TTC549 (cell line): ENCODE data around the gene FSIP1.

Experiments used
- FAIRE-seq: peaks from 2 replicates; lab custom pipeline; 2012; peaks lifted over from hg19 to GRCh38; lab: Jason Lieb, UNC

The FSIP1 gene

DNA sequence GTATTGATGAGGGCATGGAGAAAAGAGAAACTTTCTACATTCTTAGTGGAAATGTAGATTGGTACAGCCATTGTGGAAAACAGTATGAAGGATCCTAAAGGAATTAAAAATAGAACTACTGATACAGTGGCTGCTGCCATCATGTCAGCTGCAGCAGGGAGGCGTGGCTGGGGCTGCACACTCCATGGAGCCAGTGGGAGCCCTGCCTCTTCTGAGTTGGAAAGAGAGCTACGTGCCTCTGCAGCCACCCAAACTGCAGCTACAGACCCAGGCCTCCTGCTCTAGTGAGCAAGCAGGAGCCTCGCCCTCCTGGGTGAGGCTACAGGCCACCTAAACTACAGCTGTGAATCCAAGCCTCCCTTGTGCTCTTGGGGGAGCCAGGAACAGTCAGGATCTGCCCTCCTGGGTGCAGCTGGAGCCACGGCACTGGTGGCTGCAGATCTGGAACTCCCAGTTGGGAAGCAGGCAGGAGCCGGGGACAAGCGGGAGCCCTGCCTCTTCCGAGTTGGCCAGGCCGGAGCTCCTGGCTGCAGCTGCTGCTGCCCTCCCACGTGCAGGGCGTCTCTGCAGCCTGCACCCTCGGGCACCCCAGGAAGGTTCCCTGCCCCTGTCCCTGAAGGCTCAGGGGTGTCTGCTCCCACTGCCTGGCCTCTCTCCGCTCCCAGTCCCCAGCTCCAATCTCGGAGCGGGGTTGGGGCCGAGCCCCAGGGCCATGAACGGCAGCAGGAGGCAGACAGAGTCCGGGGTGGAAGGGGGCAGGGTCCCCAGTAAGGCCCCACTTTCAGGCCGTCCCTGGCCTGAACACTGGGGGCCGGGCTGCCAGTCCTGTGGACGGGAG is 137.3 kb downstream of the FSIP1 start:
- no peak for FAIRE-seq

GRCh38 chr15:39644136-39644535 is 138.5 kb downstream of the FSIP1 start:
- FAIRE-seq, result no peak

- no peak for FAIRE-seq
Observed at GRCh38 chr15:39643727-39644126, 138.9 kb downstream of the FSIP1 start.

DNA sequence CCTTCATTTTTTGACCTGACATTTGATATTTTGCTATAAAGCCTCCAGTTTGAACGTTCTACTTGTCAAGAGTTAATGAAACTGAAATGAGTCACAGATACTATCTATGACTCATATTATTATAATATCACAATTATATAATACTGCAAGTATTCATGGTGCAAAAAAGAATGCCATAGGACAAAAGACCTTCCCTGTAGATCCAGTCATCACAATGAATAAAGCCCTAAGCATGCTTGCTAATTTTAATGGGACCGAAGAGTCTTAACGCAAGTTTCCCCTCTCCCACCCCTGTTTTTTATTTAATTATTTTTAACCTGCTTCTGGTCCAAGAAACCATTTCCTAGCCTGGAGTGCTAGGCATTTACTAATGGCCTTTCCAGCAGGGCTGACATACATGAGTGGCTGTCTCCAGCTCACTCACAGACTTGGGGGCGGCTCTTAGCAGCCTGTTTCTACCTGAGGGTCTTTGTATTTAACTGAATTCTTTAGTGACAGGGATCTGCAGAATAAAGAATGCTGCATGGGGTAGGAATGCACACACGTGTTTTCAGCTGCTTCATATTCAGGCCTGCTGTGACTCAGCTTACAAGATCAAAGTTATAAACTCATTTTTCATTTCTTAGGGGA is 140.5 kb downstream of the FSIP1 start:
- FAIRE-seq, result no peak

GRCh38 chr15:39641191-39641889 is 141.3 kb downstream of the FSIP1 start:
- FAIRE-seq, result no peak

GRCh38 chr15:39640665-39641064 is 142.0 kb downstream of the FSIP1 start:
- FAIRE-seq, result no peak

- FAIRE-seq, result no peak
Observed at GRCh38 chr15:39639037-39639436, 143.6 kb downstream of the FSIP1 start.

- no peak for FAIRE-seq
Observed at GRCh38 chr15:39638041-39638440, 144.6 kb downstream of the FSIP1 start.

GRCh38 chr15:39631357-39631756 is 151.3 kb downstream of the FSIP1 start:
- no peak for FAIRE-seq

DNA sequence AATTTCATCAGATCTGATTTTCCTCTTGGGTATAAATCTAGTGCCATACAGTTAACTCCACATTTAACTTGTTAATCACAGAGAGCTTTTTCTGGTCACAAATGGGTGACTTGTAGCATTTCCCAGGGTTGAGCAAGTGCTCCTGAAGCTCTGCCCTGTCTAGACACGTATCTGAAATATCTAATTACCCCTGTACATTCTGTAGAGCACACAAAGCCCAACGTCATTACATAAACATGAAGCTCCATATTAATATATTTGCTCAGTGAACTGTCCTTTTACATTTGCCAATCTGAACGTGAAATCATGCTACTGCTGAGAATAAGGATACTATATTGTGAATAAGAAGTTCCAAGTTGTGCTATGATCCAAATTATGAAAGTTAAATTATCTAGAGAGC is 152.7 kb downstream of the FSIP1 start:
- no peak for FAIRE-seq

- FAIRE-seq, result no peak
Observed at GRCh38 chr15:39629371-39629770, 153.3 kb downstream of the FSIP1 start.

DNA sequence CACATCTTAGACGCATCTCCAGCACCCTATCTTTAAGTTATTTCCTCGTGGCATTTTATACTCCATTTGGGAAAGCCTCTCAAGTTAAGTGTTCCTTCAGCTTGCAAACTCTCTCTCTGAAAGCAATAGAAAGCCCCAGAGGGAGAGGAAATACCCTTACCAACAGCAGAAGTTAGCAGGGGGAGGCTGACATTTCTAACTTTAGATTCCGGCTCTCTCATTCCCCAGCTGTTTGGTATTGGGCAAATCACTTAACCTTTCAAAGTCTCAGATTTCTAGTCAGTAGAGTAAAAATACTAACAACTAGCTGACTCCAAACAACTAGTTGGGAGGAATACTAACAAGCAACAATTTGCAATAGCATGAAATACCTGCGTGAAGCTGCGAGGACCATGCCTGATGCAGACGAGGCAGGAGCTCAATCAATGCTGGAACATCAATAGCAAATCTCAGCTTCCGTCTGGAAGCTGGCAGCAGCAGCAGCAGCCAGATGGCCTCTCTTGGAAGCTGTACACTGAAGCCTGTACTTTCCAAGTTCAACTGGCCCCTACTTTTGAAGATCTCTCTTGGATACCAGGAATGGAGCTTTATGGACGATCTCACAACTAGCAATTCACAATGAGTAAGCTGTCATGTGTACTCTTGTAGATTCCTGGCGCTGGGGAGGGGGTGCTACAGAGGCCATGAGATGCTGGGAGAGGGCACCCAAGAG is 153.9 kb downstream of the FSIP1 start:
- no peak for FAIRE-seq

GRCh38 chr15:39628144-39628508 is 154.5 kb downstream of the FSIP1 start:
- no peak for FAIRE-seq

DNA sequence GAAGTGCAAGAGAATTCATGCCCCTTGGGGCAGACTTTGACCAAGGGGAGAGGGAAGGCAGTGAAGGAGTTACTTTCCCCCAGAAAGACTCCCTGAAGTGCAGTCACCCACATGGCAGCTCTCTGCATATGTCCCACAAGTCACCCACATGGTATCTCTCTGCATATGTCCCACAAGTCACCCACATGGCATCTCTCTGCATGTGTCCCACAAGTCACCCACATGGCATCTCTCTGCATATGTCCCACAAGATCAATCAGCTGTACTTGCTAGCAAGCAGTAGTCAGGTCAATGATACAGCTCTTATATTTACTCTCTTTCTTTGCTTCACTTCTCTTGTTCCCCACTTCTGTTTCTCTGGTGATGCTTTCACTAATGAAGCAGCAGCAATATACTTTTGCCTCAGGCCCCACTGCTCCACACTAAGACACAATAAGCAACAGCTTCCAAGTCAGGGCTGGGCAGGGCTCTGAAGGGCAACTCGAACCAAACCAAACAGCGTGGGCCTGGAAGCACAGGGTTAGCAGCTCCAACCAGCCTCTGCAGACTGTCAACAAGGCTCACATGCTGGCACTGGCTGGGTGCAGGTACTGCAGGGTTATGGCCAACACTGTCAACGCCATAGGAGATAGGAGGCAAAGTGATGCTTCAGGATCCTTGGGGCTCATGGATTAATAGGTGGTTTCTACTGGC is 155.0 kb downstream of the FSIP1 start:
- no peak for FAIRE-seq

- FAIRE-seq, result no peak
Observed at GRCh38 chr15:39625856-39626255, 156.8 kb downstream of the FSIP1 start.

DNA sequence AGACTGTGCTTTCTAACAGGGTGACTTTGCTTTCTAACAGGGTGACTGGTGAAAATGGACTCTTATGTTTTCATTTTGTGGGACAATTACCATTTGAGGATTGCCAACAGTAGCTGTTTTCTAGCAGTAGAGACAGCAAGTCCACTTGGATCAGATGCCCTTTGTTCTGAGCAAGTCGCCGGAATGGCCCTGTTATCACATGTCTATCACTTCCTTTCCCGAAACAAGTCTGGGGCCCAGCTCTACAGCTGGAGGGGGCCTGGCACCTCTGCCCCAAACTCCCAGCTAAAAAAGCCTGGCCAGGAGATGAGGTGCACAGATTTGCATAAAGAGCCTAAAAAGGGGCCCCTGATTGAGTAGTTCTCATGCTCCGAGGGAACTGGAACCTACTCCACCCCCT is 157.2 kb downstream of the FSIP1 start:
- no peak for FAIRE-seq

GRCh38 chr15:39624806-39625205 is 157.8 kb downstream of the FSIP1 start:
- FAIRE-seq, result no peak

DNA sequence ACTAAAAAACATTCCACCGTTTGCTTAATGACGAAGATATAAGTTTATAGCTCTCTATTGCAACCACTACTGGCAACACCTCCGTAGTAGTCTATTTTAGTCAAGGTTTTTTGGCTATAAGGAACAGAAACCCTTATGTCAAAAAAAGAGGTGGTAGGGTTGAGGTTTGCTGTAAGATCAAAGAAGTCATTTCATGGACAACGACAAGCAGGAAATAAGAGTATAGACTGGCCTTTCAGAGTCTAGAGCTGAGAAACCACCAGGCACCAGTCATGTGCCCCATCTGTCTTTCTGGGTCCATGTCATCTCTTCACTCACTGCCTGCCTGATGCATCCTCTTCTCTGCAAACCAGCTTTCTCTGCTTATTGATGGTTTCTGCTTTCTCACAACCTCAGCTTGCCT is 159.1 kb downstream of the FSIP1 start:
- no peak for FAIRE-seq

- no peak for FAIRE-seq
Observed at GRCh38 chr15:39622660-39623516, 159.8 kb downstream of the FSIP1 start.

- FAIRE-seq, result no peak
Observed at GRCh38 chr15:39621976-39622375, 160.7 kb downstream of the FSIP1 start.

GRCh38 chr15:39621210-39621609 is 161.4 kb downstream of the FSIP1 start:
- FAIRE-seq, result no peak
